ENCODE results near the gene TPM4.

GRCh38 chr19:16040642-16041041, 35.7 kb upstream of the TPM4 start:
- TF ChIP-seq, protein P1, sequence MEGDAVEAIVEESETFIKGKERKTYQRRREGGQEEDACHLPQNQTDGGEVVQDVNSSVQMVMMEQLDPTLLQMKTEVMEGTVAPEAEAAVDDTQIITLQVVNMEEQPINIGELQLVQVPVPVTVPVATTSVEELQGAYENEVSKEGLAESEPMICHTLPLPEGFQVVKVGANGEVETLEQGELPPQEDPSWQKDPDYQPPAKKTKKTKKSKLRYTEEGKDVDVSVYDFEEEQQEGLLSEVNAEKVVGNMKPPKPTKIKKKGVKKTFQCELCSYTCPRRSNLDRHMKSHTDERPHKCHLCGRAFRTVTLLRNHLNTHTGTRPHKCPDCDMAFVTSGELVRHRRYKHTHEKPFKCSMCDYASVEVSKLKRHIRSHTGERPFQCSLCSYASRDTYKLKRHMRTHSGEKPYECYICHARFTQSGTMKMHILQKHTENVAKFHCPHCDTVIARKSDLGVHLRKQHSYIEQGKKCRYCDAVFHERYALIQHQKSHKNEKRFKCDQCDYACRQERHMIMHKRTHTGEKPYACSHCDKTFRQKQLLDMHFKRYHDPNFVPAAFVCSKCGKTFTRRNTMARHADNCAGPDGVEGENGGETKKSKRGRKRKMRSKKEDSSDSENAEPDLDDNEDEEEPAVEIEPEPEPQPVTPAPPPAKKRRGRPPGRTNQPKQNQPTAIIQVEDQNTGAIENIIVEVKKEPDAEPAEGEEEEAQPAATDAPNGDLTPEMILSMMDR (IDR thresholded peaks at IDR 0.05): no peak
- TF ChIP-seq POLR2A (IDR thresholded peaks at IDR 0.05) (no peak), POLR2AphosphoS5 (IDR thresholded peaks at IDR 0.05) (no peak), EP300 (IDR thresholded peaks at IDR 0.05) (no peak)
